Measurements from ENCODE around the gene L1CAM.

GRCh38 chrX:153874085-153874365 lies 11.9 kb downstream of the L1CAM start:
- TF ChIP-seq ZNF274 (IDR thresholded peaks at IDR 0.05; ENCODE audit: low read depth, low read length) (no peak), YY1 (IDR thresholded peaks at IDR 0.05; ENCODE audit: insufficient read depth, insufficient read length) (no peak), SUZ12 (IDR thresholded peaks at IDR 0.05; ENCODE audit: extremely low read depth, insufficient read depth, insufficient read length) (no peak)
